Glutamatergic neuron (in vitro differentiated cells): ENCODE results near the gene EFEMP2. TPM values are rescaled to one million over a fixed set of nuclear protein-coding genes. Genes with fewer than 3 reads are reported as not detected.
A peak's percentile ranks its signal among the peaks of the same experiment; 100 is the strongest.

ENCODE experiments used
- DNase-seq: peaks from one replicate; pipeline ENCODE4 v3.0.0; 2022
- H3K27ac Mint-ChIP-seq: one replicate; pipeline ENCODE4 v1.8.0; 2020; ENCODE audit warnings: mild to moderate bottlenecking, mixed read lengths, inconsistent platforms; ENCODE audit not compliant: unreplicated experiment
- H3K27me3 Mint-ChIP-seq: one replicate; pipeline ENCODE4 v1.8.0; 2020; ENCODE audit warnings: mild to moderate bottlenecking, moderate library complexity, mixed read lengths, inconsistent platforms; ENCODE audit not compliant: unreplicated experiment
- H3K36me3 Mint-ChIP-seq: one replicate; pipeline ENCODE4 v1.8.0; 2020; ENCODE audit warnings: mild to moderate bottlenecking, mixed read lengths, inconsistent platforms; ENCODE audit not compliant: unreplicated experiment
- H3K4me1 Mint-ChIP-seq: one replicate; pipeline ENCODE4 v1.8.0; 2020; ENCODE audit warnings: mild to moderate bottlenecking, low read depth, mixed read lengths, inconsistent platforms; ENCODE audit not compliant: unreplicated experiment
- H3K4me3 Mint-ChIP-seq: one replicate; pipeline ENCODE4 v1.8.0; 2020; ENCODE audit warnings: mild to moderate bottlenecking, mixed read lengths, inconsistent platforms; ENCODE audit not compliant: unreplicated experiment
- H3K9me3 Mint-ChIP-seq: one replicate; pipeline ENCODE4 v1.8.0; 2020; ENCODE audit warnings: mild to moderate bottlenecking, moderate library complexity, mixed read lengths, inconsistent platforms; ENCODE audit not compliant: unreplicated experiment
- long read RNA-seq: library from polyadenylated mRNA; unstranded; transcript quantifications from one replicate; pipeline ENCODE4 v2.0.0, GENCODE V29; 2020; ENCODE audit not compliant: unreplicated experiment
- total RNA-seq: library from RNA; stranded (reverse); fragmentation: NEBNext Ultra II Directional; extraction: Animal tissue kit (Norgen Biotek cat#: 25700); gene quantifications from one replicate; pipeline ENCODE4 v1.2.1, GENCODE V29; 2021; ENCODE audit not compliant: unreplicated experiment
- TF ChIP-seq, protein P1 (sequence below): fragments of 200-600 bp; sonication (generic); IDR thresholded peaks from one replicate; pipeline ENCODE4 v1.5.0; 2021; ENCODE audit not compliant: partially characterized antibody, unreplicated experiment

Gene EFEMP2
- 16.3 TPM for total RNA-seq
- long read RNA-seq, partial matches to known transcripts = 1 of 6 reads
- long read RNA-seq, other reads (novel, unspliced or antisense) = 1 of 6 reads

DNA sequence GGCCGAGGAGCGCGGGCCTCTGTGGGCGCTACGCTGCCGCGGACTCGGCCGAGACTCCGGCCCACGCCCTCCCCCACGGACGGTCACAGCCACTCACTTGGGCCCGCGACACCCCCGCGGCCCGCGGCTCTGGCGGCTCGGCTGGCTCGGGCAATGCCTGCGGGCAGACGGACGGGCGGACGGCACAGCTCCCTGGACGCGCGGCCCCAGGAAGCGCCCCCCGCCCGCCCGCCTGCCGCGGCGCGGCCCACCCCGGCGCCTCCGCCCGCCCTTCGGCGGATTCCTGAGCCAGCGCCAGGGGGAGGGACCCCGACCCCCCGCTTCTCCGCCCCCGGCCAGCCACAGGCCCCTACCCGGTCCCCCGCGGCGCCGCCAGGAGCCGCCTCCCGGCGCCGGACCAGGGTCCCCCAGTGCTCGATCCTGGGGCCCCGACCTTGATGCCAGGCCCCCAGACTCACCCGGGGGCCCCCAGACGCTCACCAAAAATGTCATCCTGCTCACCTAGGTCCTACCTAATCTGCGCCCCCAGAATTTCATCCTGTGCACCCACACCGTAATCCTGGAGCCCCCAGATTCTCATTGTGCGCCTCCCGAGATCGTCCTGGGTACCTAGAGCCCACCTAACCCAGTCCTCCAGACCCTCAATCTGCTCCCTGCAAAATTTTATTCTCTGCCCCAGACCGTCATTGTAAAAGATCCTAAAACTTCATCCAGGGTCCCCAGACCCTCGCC, at the start of gene EFEMP2:
Gene EFEMP2, minus strand, starts transcription at position 215 of the 732 bp plus-strand sequence. CDS start 446 bp downstream, outside the sequence.
- Mint-ChIP-seq H3K36me3 (no peaks in the 10 kb centered on the region), H3K4me3 (peak within 1 kb of the TSS; percentile 98), H3K9me3 (peaks cover 12% of the 10 kb centered on the region), H3K4me1 (peaks cover 19% of the 10 kb centered on the region), H3K27me3 (peaks cover 16% of the 10 kb centered on the region), H3K27ac (peak within 1 kb of the TSS; percentile 62)
- no peak for DNase-seq
- TF ChIP-seq, protein P1, sequence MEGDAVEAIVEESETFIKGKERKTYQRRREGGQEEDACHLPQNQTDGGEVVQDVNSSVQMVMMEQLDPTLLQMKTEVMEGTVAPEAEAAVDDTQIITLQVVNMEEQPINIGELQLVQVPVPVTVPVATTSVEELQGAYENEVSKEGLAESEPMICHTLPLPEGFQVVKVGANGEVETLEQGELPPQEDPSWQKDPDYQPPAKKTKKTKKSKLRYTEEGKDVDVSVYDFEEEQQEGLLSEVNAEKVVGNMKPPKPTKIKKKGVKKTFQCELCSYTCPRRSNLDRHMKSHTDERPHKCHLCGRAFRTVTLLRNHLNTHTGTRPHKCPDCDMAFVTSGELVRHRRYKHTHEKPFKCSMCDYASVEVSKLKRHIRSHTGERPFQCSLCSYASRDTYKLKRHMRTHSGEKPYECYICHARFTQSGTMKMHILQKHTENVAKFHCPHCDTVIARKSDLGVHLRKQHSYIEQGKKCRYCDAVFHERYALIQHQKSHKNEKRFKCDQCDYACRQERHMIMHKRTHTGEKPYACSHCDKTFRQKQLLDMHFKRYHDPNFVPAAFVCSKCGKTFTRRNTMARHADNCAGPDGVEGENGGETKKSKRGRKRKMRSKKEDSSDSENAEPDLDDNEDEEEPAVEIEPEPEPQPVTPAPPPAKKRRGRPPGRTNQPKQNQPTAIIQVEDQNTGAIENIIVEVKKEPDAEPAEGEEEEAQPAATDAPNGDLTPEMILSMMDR = no peak

DNA sequence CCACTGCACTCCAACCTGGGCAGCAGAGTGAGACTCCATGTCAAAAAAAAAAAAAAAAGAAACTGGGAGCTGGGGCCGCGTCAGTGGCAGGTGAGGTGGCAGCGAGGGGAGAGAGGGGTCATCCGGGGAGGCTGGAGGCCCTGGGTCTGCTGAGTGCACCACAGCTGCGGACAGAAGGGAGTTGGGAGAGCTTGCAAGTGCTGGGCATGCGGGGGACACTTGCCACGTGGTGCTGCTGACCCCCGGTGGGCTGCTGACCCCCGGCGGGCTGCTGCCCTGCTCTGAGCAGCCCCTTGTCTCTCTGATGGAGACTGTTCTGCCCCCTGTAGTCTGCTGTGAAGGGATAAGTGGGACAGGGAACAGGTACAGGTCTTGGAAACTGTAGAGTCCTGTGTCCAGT, 49.3 kb upstream of the EFEMP2 start:
- H3K27ac Mint-ChIP-seq = no peak overlapping the region
- TF ChIP-seq, protein P1 = no peak
- H3K4me3 Mint-ChIP-seq = no peak overlapping the region
- DNase-seq = no peak
- no peaks in the 10 kb centered on the region for H3K4me1 Mint-ChIP-seq
- H3K9me3 Mint-ChIP-seq = peaks cover 5% of the 10 kb centered on the region
- H3K27me3 Mint-ChIP-seq = peaks cover 4% of the 10 kb centered on the region
- H3K36me3 Mint-ChIP-seq = no peaks in the 10 kb centered on the region

DNA sequence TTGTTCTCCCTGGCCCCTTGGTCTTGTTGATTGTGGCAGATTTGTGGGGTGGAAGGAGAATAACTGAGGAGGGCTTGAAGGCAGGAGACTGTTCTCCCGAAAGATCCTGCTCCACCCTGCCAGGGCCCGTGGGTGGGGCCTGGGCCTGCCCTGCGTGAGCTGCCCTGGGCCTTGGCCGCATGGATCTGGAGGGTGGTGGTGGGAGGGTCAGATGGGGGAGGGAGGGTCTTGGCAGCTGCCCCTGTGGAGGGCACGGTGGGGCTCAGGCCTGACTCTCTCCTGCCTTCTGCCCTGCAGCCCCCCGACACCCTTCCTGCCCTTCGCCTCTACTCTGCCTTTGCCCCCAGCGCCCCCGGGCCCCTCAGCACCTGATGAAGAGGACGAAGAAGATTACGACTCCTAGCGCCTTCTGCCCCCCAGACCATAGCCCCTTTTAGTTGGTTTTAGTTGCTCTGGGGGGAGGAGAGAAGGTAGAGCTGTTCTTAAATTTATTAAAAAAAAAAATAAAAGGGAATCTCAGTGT, 48.5 kb upstream of the EFEMP2 start:
- no peak for DNase-seq
- H3K4me1 Mint-ChIP-seq = no peaks in the 10 kb centered on the region
- H3K27me3 Mint-ChIP-seq = peaks cover 8% of the 10 kb centered on the region
- H3K4me3 Mint-ChIP-seq = no peak overlapping the region
- TF ChIP-seq, protein P1 = no peak
- peaks cover 5% of the 10 kb centered on the region for H3K9me3 Mint-ChIP-seq
- no peaks in the 10 kb centered on the region for H3K36me3 Mint-ChIP-seq
- no peak overlapping the region for H3K27ac Mint-ChIP-seq

DNA sequence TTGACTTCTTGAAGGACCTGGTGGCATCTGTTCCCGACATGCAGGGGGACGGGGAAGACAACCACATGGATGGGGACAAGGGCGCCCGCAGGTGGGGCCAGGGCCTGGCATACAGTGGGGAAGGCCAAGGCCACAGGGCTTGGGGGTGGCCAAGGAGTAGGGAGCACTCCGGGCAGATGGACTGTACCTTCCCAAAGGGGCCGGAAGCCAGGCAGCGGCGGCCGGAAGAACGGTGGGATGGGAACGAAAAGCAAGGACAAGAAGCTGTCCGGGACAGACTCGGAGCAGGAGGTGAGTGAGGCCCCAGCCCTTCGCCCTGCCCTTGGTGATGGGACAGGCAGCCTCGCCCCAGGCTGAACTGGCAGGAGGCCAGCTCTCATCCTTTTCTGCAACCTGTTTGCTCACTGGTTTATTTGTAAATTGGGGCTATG, 47.8 kb upstream of the EFEMP2 start:
- Mint-ChIP-seq H3K36me3 (no peaks in the 10 kb centered on the region), H3K4me3 (peak overlapping the region; percentile 65), H3K9me3 (peaks cover 6% of the 10 kb centered on the region), H3K27me3 (peaks cover 8% of the 10 kb centered on the region), H3K4me1 (peaks cover under 1% of the 10 kb centered on the region), H3K27ac (no peak overlapping the region)
- no peak for DNase-seq
- TF ChIP-seq, protein P1 = no peak
